Pons (tissue), 1 donor: Measurements from ENCODE around the gene ST3GAL5.
"Not testable (repeated sequence)": the region's sequence is repeated elsewhere in the genome, so short reads cannot be mapped to it uniquely, and the experiment has no call there.

Source experiments
- DNase-seq: peaks from one replicate; pipeline ENCODE4 v3.0.0-alpha.2; 2016; ENCODE audit warnings: low spot score

ST3GAL5 gene

GRCh38 chr2:85834466-85834865 is 54.3 kb downstream of the ST3GAL5 start:
- no peak for DNase-seq

- no peak for DNase-seq
Measured at GRCh38 chr2:85831735-85832134, 57.1 kb downstream of the ST3GAL5 start.

GRCh38 chr2:85830645-85831044 is 58.1 kb downstream of the ST3GAL5 start:
- no peak for DNase-seq

- not testable (repeated sequence) for DNase-seq
Measured at GRCh38 chr2:85829394-85829793, 59.4 kb downstream of the ST3GAL5 start.

- DNase-seq: no peak
Measured at GRCh38 chr2:85828725-85829124, 60.1 kb downstream of the ST3GAL5 start.

- no peak for DNase-seq
Measured at GRCh38 chr2:85827879-85828569, 60.8 kb downstream of the ST3GAL5 start.

- peak; percentile 53 for DNase-seq
Measured at GRCh38 chr2:85826990-85827878, 61.6 kb downstream of the ST3GAL5 start.

GRCh38 chr2:85823951-85824350 is 64.8 kb downstream of the ST3GAL5 start:
- no peak for DNase-seq

- DNase-seq: no peak
Measured at GRCh38 chr2:85822766-85823165, 66.0 kb downstream of the ST3GAL5 start.

- no peak for DNase-seq
Measured at GRCh38 chr2:85819811-85820510, 68.8 kb downstream of the ST3GAL5 start.

- DNase-seq: no peak
Measured at GRCh38 chr2:85814802-85815550, 73.8 kb downstream of the ST3GAL5 start.

GRCh38 chr2:85813982-85814801 is 74.6 kb downstream of the ST3GAL5 start:
- peak; percentile 89 for DNase-seq

- DNase-seq: no peak
Measured at GRCh38 chr2:85813211-85813981, 75.4 kb downstream of the ST3GAL5 start.

- DNase-seq: no peak
Measured at GRCh38 chr2:85812094-85812735, 76.6 kb downstream of the ST3GAL5 start.

GRCh38 chr2:85811180-85812093 is 77.4 kb downstream of the ST3GAL5 start:
- DNase-seq: no peak

- no peak for DNase-seq
Measured at GRCh38 chr2:85810371-85811179, 78.2 kb downstream of the ST3GAL5 start.

GRCh38 chr2:85807756-85808155 is 81.0 kb downstream of the ST3GAL5 start:
- no peak for DNase-seq
